Middle frontal gyrus (tissue), 1 donor: ENCODE data around the gene PTPRN2.

ENCODE experiments used
- DNase-seq: peaks from one replicate; pipeline ENCODE4 v3.0.0-alpha.2; 2015; ENCODE audit warnings: low spot score; ENCODE audit errors: extremely low spot score

The PTPRN2 gene

DNA sequence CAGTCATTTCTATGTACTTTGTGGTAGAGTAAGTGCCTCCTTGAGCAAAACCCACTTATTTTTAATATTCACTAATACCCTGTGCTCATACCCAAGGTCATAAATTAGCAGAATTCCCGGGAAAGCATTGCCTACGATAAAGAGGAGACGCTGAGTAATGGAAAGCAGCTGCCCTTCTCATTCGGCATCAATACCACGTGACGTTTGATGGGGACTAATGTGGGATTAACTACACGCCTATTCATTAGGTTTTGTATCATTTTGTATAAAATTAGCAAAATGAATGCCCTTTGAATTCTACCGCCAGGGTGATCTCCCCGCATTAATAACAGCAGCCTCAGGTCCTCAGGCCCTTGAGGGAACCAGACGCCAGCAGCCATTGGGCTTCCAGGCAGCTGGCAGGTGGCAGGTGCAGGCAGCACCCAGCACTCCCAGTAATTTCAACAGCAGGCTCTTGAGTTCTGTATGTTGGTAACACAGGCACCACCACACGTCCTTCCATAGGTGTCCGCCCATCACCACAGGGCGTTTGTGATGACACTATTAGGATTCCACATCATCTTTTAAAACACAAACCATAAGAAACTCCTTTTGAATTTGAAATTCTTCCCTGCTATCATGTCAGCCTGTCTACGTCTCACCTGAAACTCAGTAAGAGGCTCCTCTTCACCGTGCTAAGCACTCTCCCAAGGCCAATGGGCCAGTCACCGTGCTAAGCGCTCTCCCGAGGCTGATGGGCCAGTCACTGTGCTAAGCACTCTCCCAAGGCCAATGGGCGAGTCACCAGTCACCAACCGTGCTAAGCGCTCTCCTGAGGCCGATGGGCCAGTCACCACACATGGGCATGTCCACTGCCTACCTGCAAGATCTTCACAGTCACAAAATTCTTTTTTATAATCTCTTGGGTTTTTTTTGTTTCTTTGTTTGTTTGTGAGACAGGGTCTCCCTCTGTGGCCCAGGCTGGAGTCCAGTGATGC lies 509.4 kb downstream of the PTPRN2 start:
- no peak for DNase-seq

DNA sequence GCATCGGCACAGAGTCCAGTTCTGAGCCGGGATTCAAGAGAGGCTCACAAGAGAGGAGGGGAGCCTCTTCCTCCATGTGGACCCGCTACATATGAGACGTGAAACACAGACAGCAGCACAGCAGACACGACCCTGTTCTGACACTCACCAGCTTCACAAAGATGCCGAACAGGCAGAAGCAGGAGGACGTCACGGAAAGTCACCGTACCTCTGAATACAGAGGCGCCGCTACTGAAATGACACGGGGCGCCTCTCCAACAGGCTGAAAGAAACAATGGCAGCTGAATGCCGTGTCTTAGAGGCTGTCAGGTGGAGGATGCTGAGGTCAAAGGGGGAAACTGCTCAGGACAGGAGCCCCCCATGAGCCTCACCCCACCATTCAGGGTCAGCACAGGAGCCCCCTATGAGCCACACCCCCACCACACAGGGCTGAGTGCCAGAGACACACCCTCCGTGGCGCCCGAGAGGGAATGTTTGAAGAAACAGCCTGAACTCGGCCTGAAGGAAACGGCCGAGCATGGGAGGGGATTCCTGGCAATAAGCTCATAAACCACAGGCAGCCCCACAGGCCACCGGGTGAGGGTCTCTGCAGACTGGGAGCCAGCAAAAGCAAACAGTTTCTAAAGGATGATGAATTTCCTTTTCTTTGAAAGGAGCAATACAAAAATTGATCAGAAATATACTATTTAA lies 510.3 kb downstream of the PTPRN2 start:
- no peak for DNase-seq

DNA sequence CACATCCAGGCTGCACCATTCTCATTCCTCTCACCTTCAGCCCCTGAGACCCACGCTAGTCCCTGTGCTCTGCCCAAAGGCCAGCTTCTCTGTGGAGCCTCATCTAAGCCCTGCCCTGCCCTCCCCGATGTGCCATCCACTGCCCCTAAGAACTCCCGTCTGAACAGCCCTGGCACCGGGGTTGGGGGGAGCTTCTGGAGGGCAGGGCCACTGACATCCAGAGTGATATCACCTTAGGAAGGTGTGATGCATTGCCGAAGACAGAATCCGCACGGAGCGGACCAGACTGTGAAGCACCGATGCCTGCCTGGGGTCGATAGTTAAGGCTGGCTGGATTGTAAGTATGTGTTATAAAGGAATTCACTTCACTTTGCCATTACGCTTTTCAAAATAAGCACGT lies 511.0 kb downstream of the PTPRN2 start:
- DNase-seq: no peak

DNA sequence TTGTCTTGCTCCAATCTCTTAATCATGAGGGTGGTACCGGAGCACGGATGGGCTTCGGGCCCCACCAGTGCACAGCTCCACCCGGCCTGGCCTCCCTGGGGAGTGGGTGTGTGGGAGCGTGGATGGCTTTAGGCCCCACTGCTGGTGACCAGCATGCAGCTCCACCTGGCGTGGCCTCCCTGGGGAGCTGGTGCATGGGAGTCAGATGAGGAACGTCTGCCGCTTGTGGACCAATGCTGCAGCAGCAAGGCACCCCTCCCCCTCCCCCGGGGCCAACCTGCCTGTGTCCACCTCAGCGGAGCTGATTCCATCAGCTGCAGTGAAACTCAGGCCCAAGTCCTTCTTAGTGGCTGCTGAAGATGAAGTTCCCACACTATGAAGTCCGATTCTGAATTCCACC lies 511.4 kb downstream of the PTPRN2 start:
- no peak for DNase-seq

DNA sequence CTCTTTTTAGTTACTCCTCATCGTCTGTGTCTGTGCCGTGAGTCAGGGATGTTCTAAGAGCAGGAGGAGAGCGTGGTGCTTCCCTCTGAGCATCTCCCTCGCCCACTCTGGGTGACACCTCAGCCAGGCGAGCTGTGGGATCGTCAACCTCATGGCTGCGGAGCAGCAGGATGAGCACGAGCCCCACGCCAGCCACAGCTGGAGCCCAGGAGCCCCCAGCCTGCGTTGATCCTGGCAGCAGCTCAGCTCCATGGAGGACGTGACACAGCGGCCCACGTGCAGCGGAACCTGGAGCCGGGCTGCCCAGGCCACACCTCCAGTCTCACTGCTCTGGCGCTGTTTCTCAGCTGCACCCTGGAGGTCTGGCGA lies 512.0 kb downstream of the PTPRN2 start:
- no peak for DNase-seq

DNA sequence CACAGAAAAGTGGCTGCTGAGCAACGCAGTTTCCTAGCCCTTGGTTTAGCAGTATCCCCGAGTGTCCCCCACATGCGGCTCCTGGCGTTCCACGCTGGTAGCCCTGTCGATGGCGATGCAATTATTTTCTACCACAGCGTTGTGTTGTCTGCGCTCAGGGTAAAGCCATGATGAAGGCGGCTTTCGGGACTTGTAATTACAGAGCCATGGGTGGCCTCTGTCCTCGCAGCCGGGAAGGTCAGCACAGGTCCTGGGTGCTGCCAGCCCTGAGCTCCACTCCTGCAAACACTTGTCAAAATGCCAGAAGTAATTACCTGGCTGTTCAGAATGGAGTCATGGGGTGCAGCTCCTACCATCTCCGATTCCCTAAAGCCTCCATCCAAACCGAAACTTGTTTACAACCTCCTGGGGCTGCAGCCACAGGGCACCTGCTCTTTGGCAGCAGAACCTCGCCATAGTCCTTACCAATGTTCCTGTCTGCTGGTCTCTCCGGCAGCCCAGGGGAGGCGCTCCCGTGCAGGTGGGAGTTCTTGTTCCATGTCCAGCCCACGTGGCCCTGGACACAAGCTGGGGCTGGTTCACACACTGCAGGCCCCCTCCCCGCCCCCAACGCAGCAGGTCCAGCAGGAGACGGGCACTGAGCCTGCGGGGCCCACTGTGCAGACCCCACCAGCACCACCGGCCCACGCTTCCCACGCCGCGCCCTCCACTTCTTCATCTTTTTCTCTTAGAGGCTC lies 512.6 kb downstream of the PTPRN2 start:
- DNase-seq: no peak

DNA sequence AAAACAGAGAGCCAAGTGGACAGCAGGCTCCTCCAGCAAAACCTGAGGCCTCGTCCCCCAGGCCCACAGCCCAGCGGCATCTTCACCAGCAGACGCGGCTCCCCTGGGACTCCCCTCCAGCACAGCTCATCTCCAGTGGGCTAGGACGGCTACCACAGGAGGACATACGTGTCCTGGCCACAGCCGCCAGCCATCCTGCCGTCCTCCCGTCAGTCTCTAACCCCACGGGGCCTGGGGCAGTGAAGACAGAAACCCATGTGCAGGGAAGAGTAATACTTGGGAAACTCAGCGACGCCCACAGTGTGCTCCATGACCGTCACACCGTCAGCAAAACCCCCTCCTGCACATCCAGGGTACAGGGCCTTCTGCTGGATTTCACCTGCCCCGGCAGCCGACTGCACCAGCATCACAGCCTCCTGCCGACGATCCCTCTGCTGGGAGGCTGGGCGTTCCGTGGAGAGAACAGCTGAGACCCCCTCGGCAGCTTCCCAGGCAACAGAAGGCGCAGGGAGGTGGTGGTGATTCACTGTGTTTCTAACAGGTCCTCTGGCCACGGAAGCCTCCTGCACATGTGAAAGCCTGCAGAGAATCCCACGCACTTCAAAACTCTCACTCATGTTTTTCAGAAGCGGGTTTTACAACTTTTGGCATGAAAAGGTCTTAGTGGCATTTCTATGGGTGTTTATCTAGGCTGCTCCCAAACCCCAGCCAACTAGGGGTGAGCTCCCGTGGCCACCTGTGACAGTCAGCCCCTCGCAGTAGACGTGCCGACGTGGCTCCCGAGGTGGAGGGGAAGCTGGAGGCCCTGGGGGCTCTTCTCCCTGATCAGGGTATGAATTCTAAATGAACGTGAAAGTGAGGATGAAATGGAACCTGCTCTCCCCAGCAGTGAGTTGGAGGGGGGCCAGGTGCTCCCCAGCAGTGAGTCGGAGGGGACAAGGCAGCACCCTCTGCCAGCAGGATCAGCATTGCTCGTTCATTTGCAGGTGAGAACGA lies 513.5 kb downstream of the PTPRN2 start:
- DNase-seq: no peak

DNA sequence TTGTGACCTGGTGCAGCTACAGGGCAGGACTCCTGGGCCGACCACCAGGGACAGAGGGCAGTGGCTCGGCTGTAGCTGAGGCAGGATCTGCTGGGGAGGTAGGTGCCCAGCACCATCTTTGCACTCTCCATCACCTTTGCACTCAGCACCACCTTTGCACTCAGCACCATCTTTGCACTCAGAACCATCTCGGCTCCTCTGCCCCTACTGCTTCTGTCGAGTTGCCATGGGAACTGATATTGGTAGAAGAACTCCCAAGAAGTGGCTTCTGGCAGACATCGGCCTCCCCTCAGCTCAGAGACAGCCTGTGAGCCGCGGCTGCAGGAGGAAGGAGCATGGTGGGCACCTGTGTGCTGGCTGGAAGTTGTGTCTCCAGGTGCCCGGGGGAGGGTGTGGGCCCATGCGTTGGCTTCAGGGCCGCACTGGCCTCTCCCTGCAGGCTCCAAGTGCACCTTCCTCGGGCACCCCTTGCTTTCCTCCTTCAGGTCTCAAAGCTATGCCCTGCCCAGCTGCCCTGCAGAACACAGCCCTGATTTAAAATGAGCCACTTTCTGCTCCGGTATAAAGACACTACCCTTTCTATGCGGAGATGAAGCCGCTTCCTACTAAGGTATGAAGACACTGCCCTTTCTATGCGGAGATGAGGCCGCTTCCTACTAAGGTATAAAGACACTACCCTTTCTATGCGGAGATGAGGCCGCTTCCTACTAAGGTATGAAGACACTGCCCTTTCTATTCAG lies 514.5 kb downstream of the PTPRN2 start:
- DNase-seq: no peak

DNA sequence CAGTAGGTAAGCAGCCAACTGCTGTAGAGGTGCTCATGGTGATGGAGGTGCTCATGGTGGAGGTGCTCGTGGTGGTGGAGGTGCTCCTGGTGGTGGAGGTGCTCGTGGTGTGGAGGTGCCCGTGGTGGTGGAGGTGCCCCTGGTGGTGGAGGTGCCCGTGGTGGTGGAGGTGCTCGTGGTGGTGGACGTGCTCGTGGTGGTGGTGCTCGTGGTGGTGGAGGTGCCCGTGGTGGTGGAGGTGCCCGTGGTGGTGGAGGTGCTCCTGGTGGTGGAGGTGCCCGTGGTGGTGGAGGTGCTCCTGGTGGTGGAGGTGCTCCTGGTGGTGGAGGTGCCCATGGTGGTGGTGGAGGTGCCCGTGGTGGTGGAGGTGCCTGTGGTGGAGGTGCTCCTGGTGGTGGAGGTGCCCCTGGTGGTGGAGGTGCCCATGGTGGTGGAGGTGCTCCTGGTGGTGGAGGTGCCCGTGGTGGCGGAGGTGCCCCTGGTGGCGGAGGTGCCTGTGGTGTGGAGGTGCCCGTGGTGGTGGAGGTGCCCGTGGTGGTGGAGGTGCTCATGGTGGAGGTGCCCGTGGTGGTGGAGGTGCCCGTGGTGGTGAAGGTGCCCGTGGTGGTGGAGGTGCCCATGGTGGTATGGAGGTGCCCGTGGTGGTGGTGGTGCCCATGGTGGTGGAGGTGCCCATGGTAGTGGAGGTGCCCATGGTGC lies 517.3 kb downstream of the PTPRN2 start:
- no peak for DNase-seq

DNA sequence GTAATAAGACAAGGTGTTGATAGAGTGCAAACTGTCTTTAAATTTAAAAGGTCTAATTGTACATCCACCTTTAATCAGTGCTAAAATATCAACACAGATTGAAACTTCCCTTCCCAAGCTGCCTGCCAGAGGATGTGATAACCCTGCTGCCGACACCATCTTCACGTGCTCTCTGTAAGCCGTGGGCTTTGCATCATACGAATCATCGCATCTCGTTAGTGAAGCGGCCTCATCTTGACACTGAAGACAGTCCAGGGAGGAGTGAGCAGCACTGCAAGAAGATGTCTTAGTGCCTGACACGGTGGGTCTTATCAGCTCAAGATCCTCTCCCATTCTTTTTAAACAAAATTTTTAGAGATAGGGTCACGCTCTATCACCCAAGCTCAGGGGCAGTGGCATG lies 518.8 kb downstream of the PTPRN2 start:
- no peak for DNase-seq

DNA sequence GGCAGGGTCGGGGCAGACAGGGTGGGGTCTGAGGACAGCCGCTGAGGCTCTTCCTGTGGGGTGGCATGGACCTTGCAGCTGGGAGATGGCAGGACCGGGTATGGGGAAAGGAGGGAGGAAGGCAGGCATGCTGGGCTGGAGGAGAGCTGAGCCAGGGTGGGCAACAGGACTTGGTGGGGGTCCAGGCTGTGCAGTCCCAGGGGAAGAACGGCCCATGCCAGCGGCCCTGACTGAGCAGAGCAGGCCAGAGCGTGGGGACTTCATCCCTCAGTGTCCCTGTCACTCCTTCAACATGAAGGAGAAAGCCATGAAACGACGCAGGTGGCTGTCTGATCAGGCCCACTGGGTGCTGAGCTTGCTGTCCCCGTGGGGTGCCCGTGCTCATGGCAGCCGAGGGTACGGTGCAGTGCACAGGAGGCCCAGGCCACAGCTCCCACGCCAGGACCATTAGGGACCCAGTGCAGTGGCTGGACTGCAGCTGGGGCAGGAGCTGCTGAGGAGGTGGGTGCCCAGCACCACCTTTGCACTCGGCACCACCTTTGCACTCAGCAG lies 519.6 kb downstream of the PTPRN2 start:
- DNase-seq: no peak

DNA sequence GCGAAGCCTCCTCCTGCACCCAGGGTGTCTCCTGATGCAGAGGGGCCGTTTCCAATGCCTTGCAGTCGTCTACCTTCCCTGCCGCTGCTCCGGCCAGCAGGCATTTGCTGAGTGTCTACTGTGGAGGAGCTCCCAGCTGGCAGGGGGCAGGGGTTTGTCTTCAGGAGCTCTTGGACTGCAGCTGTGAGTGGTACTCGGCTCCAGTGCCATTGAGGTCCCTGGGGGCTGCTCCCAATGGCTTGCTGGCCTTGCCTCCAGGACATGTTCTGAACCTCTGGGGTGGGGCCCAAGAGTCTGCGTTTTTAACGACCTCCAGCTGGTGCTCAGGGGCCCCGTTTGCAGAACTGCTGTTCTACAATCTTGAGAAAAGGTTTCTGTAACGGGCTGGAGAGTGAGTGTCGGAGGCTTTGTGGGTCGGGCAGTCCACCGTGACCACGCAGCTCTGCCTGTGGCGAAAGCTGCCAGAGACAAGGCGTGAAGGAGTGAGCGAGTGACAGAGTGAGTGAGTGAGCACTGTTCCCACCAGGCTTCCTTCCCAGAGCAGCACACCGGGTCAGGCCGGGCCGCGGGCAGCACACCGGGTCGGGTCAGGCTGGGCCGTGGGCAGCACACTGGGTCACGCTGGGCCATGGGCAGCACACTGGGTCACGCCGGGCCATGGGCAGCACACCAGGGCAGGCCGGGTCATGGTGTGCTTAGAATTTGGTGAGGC lies 520.2 kb downstream of the PTPRN2 start:
- DNase-seq: no peak

DNA sequence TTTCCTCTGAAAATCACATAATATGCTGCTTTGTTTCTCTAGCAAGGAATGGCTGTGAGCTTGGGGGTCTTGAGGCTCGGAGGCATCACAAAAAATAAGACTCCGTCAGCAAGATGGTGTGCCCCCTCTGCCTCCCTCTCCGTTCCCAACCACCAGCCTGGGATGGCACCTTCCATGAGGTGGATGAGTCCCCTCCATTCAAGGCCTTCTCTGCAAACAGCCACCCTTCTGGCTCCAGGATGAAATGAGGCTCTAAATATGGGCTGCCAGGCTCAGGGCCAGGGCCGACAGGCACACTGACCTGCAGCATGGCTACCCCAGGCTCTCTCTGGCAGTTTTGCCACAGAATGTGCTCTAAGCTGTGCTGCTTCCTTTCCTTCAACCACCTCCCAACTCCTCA lies 521.5 kb downstream of the PTPRN2 start:
- no peak for DNase-seq

DNA sequence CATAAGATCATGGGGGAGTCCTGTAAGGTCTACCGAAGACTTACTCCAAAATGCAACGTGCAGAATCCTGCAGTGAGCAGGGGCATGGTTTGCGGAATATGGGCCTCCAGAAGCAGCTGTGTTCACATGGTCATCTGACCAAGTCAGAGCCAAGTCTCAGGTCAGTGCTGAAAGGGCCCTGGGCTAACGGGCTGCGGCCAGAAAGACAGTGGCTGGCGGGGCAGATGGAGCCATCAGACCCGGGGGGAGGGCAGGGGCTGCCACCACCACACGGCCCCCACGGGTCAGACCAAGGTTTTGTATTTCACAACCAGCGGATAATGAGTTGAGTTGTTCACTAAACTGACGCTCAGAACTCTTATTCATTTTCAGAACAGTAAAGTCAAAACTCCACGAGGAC lies 522.3 kb downstream of the PTPRN2 start:
- no peak for DNase-seq

DNA sequence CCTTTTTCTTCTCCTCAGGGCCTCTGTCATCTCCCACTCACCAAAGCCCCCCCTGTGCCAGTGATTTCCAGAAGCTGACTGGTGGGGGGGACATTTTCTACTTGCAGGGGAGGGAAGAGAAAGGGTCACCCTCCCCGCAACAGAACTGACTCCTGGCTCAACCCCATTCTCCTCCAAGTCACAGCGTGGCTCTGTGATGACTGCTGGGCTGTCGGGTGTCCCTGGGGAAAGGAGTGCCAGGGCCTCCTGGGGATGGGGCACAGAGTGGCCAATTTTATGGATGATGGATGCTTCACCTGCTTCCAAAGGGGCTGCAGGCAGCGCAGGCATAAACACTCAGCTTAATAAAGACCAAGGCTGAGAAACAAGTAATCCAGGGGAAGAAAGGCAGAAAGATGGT lies 523.0 kb downstream of the PTPRN2 start:
- DNase-seq: no peak

DNA sequence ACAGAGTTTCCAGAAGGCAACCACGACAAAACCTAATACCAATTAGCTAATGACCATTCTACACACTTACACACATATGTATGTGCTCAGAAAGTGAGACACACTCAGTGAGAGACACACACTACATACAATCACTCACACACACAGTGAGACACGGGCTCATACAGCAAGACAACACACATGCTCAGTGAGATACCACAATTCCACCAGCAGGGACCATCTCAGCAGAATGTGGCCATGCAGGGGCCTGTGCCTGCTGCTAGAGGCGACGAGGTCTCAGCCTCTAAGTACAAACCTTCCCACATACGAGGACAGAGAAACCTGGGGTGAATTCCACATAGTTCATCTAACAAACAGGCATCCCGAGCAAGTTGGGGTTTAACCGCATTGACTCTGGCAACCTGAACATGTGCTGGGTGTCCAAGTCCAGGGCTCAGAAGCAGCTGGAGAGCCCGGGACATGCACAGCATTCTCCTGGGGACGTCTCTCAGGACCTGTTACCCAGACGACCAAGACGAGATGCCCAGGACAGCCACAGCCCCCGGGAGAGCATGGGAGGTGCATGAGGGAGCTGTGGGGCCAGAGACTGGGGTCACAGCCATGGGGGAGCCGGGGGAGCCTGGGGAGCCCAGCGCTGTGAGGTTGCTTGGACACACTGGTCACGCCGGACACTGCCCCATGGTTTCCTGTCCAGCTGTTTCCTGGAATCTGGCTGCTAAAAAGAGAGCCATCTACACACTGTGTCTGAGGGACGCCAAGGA lies 523.6 kb downstream of the PTPRN2 start:
- DNase-seq: no peak

DNA sequence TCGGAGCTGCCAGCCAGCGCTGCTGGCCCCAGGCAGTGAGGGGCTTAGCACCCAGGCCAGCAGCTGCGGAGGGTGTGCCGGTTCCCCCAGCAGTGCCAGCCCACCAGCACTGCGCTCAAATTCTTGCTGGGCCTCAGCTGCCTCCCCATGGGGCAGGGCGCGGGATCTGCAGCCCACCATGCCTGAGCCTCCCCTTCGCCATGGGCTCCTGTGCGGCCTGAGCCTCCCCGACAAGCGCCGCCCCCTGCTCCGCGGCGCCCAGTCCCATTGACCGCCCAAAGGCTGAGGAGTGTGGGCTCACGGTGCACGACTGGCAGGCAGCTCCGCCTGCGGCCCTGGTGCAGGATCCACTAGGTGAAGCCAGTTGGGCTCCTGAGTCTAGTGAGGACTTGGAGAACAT lies 525.0 kb downstream of the PTPRN2 start:
- no peak for DNase-seq
